ENCODE data around the gene HAO2.

The HAO2 gene

DNA sequence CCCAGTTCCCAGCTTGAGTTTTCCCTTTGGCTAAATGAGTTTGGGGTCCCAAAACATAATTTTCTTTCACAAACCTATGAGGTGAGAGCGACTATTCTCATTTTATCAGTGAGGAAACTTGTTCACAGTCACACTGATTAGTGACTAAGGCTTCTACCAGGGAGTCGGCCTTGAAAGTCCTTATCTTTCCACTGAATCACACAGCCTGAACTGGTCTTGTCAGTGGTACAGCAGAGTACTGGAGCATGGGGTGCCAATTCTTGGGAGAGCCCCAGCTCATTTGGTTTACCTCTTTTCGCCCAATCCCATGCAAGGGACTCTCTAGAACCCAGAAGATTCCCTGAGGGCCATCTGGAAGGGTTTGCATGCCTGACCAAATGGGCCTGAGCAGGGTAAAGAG is 63.3 kb downstream of the HAO2 start:
- no peak for DNase-seq (ENCODE audit: low read depth in 2 of 2, low spot score in 1 of 2)

DNA sequence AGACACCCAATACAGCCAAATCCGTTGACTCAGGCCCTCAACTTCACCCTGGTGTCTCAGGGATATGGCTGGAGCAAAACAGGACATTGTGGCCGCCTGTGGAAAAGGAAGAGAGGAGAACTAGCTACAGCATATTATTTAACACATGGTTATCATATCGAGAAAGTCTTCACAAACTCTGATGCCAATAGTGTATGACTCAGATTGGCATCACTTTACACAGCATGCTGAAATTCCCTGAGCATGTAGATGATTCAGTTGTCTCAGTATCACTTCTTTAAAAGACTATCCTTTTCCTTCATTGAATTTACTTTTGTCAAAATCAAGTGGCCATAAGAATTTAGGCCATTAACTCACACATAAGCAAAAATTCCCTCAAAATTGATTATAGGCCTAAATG is 66.5 kb downstream of the HAO2 start:
- DNase-seq (ENCODE audit: low read depth in 2 of 2, low spot score in 1 of 2), result no peak

DNA sequence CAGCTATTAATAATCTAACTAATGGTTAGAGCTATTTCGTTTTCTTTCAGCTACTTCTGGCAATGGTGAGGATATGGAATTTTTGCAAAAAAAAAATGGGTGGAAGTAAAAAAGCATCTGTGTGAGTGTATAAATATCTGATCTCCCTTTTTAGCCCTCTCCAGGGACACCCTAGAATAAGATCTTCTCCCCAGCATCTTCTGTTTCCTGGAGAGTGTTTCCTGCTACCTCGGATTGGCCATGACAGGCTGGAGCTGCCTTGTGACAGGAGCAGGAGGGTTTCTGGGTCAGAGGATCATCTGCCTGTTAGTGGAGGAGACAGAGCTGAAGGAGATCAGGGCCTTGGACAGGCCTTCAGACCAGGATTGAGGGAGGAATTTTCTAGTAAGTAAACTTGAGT is 70.2 kb downstream of the HAO2 start:
- DNase-seq (ENCODE audit: low read depth in 2 of 2, low spot score in 1 of 2), result no peak

DNA sequence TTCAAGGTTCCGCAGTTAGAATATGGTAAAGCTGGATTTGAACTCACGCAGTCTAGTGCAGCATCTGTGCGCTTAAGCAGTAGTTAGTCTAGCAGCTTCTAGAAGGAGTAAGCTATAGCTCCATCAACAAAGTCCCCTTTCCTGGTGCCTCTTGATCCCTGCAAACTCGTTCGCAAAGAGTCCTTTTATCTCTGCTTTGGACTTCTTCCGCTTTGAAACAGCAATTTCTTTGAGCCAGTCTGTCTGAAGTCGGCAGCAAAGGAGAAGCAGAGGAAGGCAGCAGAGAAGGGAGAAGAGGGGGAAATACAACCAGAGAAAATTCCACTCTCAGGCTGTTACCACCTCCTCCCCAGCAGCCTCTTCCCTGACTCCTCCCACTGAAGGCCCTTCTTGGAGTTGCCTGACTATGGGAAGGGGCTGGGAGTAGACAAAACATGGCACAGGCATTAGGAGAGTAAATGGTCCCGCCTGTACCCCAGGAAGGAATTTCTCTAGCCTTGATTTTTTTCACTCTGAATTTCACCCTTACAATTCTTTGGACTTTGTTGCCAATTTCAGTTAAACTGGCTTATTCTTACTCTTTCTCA is 72.2 kb downstream of the HAO2 start:
- no peak for DNase-seq (ENCODE audit: low read depth in 2 of 2, low spot score in 1 of 2)

DNA sequence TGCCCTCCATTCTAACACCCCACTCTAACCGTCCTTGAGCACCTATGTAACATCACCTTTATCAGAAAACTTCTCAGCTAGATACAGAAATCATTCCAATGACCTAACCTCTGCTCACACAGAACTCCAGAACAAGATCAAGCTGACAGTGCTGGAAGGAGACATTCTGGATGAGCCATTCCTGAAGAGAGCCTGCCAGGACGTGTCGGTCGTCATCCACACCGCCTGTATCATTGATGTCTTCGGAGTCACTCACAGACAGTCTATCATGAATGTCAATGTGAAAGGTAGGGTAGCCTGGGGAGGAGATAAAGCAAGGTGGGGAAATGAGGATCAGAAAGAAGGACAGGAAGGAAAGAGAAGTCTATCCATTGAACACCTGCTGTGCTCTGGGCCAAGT is 74.2 kb downstream of the HAO2 start:
- DNase-seq (ENCODE audit: low read depth in 2 of 2, low spot score in 1 of 2), result no peak
